HepG2 (cell line): ENCODE data around the gene CALR. TPM values are rescaled to one million over a fixed set of nuclear protein-coding genes. Genes with fewer than 3 reads are reported as not detected.

ENCODE experiments used
- ARHGAP35 ChIP-seq: sonication (generic); formaldehyde crosslinking; IDR thresholded peaks from 2 replicates; pipeline ENCODE4 v1.9.0; 2022; ENCODE audit warnings: mild to moderate bottlenecking, inconsistent platforms, moderate library complexity, missing genetic modification reagents, borderline replicate concordance
- ARNTL ChIP-seq: sonication (generic); formaldehyde crosslinking; IDR thresholded peaks from 2 replicates; pipeline ENCODE4 v1.4.0; 2020; ENCODE audit warnings: mild to moderate bottlenecking, missing genetic modification reagents
- HES4 ChIP-seq: sonication (generic); formaldehyde crosslinking; IDR thresholded peaks from 2 replicates; pipeline ENCODE4 v1.9.0; 2021; ENCODE audit warnings: mild to moderate bottlenecking, missing genetic modification reagents, borderline replicate concordance
- HMGXB3 ChIP-seq: sonication (generic); formaldehyde crosslinking; IDR thresholded peaks from 2 replicates; pipeline ENCODE4 v1.4.0; 2020; ENCODE audit warnings: missing genetic modification reagents, borderline replicate concordance
- NR3C1 ChIP-seq: sonication (generic); formaldehyde crosslinking; IDR thresholded peaks from 2 replicates; pipeline ENCODE4 v1.4.0; 2020; ENCODE audit warnings: missing genetic modification reagents
- PAF1 ChIP-seq: IDR thresholded peaks from 2 replicates; pipeline ENCODE4 v1.6.1; 2016; ENCODE audit warnings: missing genetic modification reagents, missing compliant biosample characterization
- PAX8 ChIP-seq: sonication (generic); formaldehyde crosslinking; IDR thresholded peaks from 2 replicates; pipeline ENCODE4 v1.8.0; 2022; ENCODE audit warnings: mild to moderate bottlenecking, missing genetic modification reagents, borderline replicate concordance
- POLR2A ChIP-seq, 2 experiments: IDR thresholded peaks; 2 replicates each; pipeline ENCODE4 v1.6.1; 2011; ENCODE audit warnings: low read depth in 2 of 2, low read length in 2 of 2, mild to moderate bottlenecking in 1 of 2, moderate library complexity in 1 of 2; ENCODE audit not compliant: insufficient read depth in 1 of 2
- SAP130 ChIP-seq: IDR thresholded peaks from 2 replicates; pipeline ENCODE4 v1.6.1; 2016; ENCODE audit warnings: low read depth
- SNAPC4 ChIP-seq: sonication (generic); formaldehyde crosslinking; IDR thresholded peaks from 2 replicates; pipeline ENCODE4 v1.4.0; 2020; ENCODE audit warnings: mild to moderate bottlenecking, missing genetic modification reagents
- SPEN ChIP-seq: sonication (generic); formaldehyde crosslinking; IDR thresholded peaks from 2 replicates; pipeline ENCODE4 v1.5.1; 2020; ENCODE audit warnings: low read depth, mild to moderate bottlenecking, missing genetic modification reagents
- TGIF2 ChIP-seq: IDR thresholded peaks from 2 replicates; pipeline ENCODE4 v1.6.1; 2016; ENCODE audit warnings: control low read depth, missing compliant biosample characterization
- ZNF317 ChIP-seq: sonication (generic); formaldehyde crosslinking; IDR thresholded peaks from 2 replicates; pipeline ENCODE4 v1.5.0; 2020; ENCODE audit warnings: mild to moderate bottlenecking, missing genetic modification reagents
- ZNF468 ChIP-seq: sonication (generic); formaldehyde crosslinking; IDR thresholded peaks from 2 replicates; pipeline ENCODE4 v1.8.0; 2022; ENCODE audit warnings: mild to moderate bottlenecking, moderate library complexity, missing genetic modification reagents
- ZNF570 ChIP-seq: sonication (generic); formaldehyde crosslinking; IDR thresholded peaks from 2 replicates; pipeline ENCODE4 v1.4.0; 2020; ENCODE audit warnings: mild to moderate bottlenecking, missing genetic modification reagents, borderline replicate concordance
- ZNF644 ChIP-seq: IDR thresholded peaks from 2 replicates; pipeline ENCODE4 v1.6.1; 2016; ENCODE audit warnings: low read depth
- ZNF761 ChIP-seq: sonication (generic); formaldehyde crosslinking; conservative IDR thresholded peaks from 2 replicates; pipeline ENCODE4 v1.4.0; 2020; ENCODE audit warnings: mild to moderate bottlenecking, missing genetic modification reagents
- ZSCAN12 ChIP-seq: sonication (generic); formaldehyde crosslinking; IDR thresholded peaks from 2 replicates; pipeline ENCODE4 v1.9.0; 2021; ENCODE audit warnings: mild to moderate bottlenecking, missing genetic modification reagents
- ZSCAN22 ChIP-seq: sonication (generic); formaldehyde crosslinking; IDR thresholded peaks from 2 replicates; pipeline ENCODE4 v1.4.0; 2020; ENCODE audit warnings: mild to moderate bottlenecking, missing genetic modification reagents
- ZSCAN25 ChIP-seq: sonication (generic); formaldehyde crosslinking; IDR thresholded peaks from 2 replicates; pipeline ENCODE4 v1.8.0; 2022; ENCODE audit warnings: mild to moderate bottlenecking, missing genetic modification reagents
- polyA plus RNA-seq, 8 experiments: library from polyadenylated mRNA; depleted of rRNA in 3 of 8; stranded (reverse) in 7 of 8; unstranded in 1 of 8; fragments of >200 nt; fragmentation: Illumina TruSeq in 4 of 8; extraction: Trizol in 4 of 8; gene quantifications; 2 replicates each; pipeline versions ENCODE4 v1.2.1 to v1.2.3, GENCODE V29; 2011 to 2016; ENCODE audit warnings: low read depth in 4 of 8, missing spikeins in 1 of 8, mixed read lengths in 1 of 8; ENCODE audit not compliant: insufficient read depth in 1 of 8
- total RNA-seq, 5 experiments: library from RNA; depleted of rRNA; stranded (reverse); fragments of >200 nt; fragmentation: Illumina TruSeq; extraction: Trizol; gene quantifications; 2 replicates each; pipeline ENCODE4 v1.2.3, GENCODE V29; 2016; ENCODE audit warnings: low read depth in 1 of 5

Gene CALR
- total and polyA plus RNA-seq, 2 of the 13 experiments (the other 11 are each of a cell fraction or from before 2014, with no cell fraction given) = 898 to 934 TPM

GRCh38 chr19:12890787-12891552 is 47.4 kb upstream of the CALR start, which contains the start of gene GCDH (continued):
- peak; percentile 95 for TF ChIP-seq POLR2A (IDR thresholded peaks at IDR 0.05; ENCODE audit: insufficient read depth in 1 of 2, low read depth in 2 of 2, low read length in 2 of 2)
- no peak for TF ChIP-seq NR3C1 (CRISPR knock-in tag)
- TF ChIP-seq SAP130 (CRISPR knock-in tag) = peak; percentile 99
- TF ChIP-seq ZNF468 = no peak
- no peak for TF ChIP-seq PAX8
- TF ChIP-seq ZSCAN25 (CRISPR knock-in tag) = peak; percentile 49; the same call in 1 of the 2 replicates
- no peak for TF ChIP-seq PAF1 (CRISPR knock-in tag)
- peak; percentile 56; the same call in 1 of the 2 replicates for TF ChIP-seq ARHGAP35 (CRISPR knock-in tag)
- TF ChIP-seq SPEN (CRISPR knock-in tag) = peak; percentile 35; the same call in 1 of the 2 replicates
- 0 out of 2 replicates have a peak, but pooled peaks have one; percentile 53 for TF ChIP-seq TGIF2 (CRISPR knock-in tag)
- TF ChIP-seq HMGXB3 = peak; percentile 58; the same call in 1 of the 2 replicates
- TF ChIP-seq ARNTL (CRISPR knock-in tag) = peak; percentile 41; the same call in 1 of the 2 replicates
- peak; percentile 86; the same call in 1 of the 2 replicates for TF ChIP-seq SNAPC4 (CRISPR knock-in tag)
- peak; percentile 43; the same call in 1 of the 2 replicates for TF ChIP-seq ZNF761 (CRISPR knock-in tag)
- peak; percentile 46; the same call in 1 of the 2 replicates for TF ChIP-seq ZNF317 (CRISPR knock-in tag)
- no peak for TF ChIP-seq ZSCAN22 (CRISPR knock-in tag)
- TF ChIP-seq ZSCAN12 = no peak
- TF ChIP-seq ZNF570 = 0 out of 2 replicates have a peak, but pooled peaks have one; percentile 29
- no peak for TF ChIP-seq ZNF644 (CRISPR knock-in tag)
- peak; percentile 67; the same call in 1 of the 2 replicates for TF ChIP-seq HES4 (CRISPR knock-in tag)
